Tibial artery (tissue), 4 donors: ENCODE results near the gene VOPP1.

Experiments used
- DNase-seq, 2 donors: peaks; one replicate each; pipeline ENCODE4 v3.0.0-alpha.2; 2019
- H3K27ac ChIP-seq, 2 donors: fragments of 200-600 bp; sonication (generic) in 1 of 2; 1 replicate in 1 of 2; 2 replicates in 1 of 2; pipeline ENCODE4 v1.5.1; 2018 to 2019; ENCODE audit warnings: mild to moderate bottlenecking in 1 of 2
- H3K27me3 ChIP-seq, 2 donors: fragments of 200-600 bp; sonication (generic) in 1 of 2; one replicate each; pipeline versions ENCODE4 v1.5.1 to v1.6.0; 2016 to 2019
- H3K36me3 ChIP-seq, 3 donors: fragments of 200-600 bp; sonication (generic) in 2 of 3; one replicate each; pipeline ENCODE4 v1.5.1; 2016 to 2019; ENCODE audit warnings: mild to moderate bottlenecking in 2 of 3
- H3K4me1 ChIP-seq, 4 donors: fragments of 200-600 bp; sonication (generic) in 2 of 4; 1 replicate in 3 of 4; 2 replicates in 1 of 4; pipeline ENCODE4 v1.5.1; 2016 to 2019
- H3K4me3 ChIP-seq, 2 donors: fragments of 200-600 bp; sonication (generic) in 1 of 2; 1 replicate in 1 of 2; 2 replicates in 1 of 2; pipeline ENCODE4 v1.5.1; 2018 to 2019; ENCODE audit warnings: mild to moderate bottlenecking in 2 of 2
- H3K9me3 ChIP-seq, 3 donors: fragments of 200-600 bp; sonication (generic) in 1 of 3; one replicate each; pipeline ENCODE4 v1.5.1; 2016 to 2019
- intact Hi-C: fragments of 100-400 bp; cut with DNase I; formaldehyde crosslinking; loops from one replicate; pipeline ENCODE4 v1.15.0; 2023; ENCODE audit warnings: low total_unique reads
- TF ChIP-seq, protein P1 (sequence below), 2 experiments: fragments of 200-600 bp in 1 of 2; fragments of 450-650 bp in 1 of 2; IDR thresholded peaks; one replicate each; pipeline ENCODE4 v1.5.1; 2017 to 2019; ENCODE audit warnings: antibody characterized with exemption in 2 of 2, mild to moderate bottlenecking in 1 of 2, moderate library complexity in 1 of 2

Gene VOPP1

DNA sequence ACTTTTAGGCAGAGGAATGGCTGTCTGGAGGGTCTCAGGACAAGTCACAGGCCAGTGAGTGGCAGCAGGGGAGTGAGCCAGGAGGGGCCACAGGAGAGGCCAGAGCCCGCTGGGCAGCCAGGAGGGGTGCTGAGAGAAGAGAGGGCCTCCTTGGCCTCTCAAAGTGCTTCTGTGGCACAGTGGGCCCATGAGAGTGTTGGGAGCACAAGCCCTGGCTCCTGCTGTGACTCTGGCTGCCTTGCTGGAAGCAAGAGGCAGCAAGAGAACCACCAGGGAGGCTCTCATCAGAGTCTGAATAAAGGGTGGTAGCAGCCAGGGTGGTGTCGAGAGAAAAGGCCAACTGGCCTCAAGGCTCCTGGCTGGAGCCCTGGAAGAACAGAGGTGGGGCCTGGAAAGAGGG lies 91.1 kb downstream of the VOPP1 start:
- Histone ChIP-seq H3K4me3 (no peak overlapping the region), H3K4me1 (no peaks in the 10 kb centered on the region), H3K36me3 (peaks cover 0 to 15% (median 11%) of the 10 kb centered on the region in 3 donors), H3K27ac (no peak overlapping the region), H3K9me3 (no peaks in the 10 kb centered on the region), H3K27me3 (no peaks in the 10 kb centered on the region)
- intact Hi-C loops: no loop called here
- TF ChIP-seq, protein P1, sequence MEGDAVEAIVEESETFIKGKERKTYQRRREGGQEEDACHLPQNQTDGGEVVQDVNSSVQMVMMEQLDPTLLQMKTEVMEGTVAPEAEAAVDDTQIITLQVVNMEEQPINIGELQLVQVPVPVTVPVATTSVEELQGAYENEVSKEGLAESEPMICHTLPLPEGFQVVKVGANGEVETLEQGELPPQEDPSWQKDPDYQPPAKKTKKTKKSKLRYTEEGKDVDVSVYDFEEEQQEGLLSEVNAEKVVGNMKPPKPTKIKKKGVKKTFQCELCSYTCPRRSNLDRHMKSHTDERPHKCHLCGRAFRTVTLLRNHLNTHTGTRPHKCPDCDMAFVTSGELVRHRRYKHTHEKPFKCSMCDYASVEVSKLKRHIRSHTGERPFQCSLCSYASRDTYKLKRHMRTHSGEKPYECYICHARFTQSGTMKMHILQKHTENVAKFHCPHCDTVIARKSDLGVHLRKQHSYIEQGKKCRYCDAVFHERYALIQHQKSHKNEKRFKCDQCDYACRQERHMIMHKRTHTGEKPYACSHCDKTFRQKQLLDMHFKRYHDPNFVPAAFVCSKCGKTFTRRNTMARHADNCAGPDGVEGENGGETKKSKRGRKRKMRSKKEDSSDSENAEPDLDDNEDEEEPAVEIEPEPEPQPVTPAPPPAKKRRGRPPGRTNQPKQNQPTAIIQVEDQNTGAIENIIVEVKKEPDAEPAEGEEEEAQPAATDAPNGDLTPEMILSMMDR (IDR thresholded peaks at IDR 0.05): no peak
- no peak for DNase-seq

DNA sequence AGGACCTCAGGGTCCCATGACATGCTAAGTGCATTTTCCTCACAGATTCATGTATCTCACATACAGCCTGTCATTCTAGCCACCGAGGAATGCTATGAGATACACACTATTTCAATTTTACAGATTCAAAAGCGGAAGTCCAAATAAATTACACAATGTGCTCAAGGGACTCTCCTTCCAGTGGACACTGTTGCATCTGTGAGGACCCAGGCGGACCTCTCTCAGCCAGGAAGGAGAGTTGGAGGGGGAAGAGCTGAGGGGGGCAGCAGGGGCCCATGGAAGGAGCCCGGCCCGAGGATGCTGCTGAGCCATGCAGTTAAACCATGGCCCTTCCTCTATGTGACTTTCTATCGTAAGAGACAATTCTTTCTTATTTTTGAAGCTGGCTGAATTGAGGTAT lies 93.6 kb downstream of the VOPP1 start:
- intact Hi-C loops: no loop called here
- TF ChIP-seq, protein P1 (IDR thresholded peaks at IDR 0.05): no peak
- Histone ChIP-seq H3K4me3 (no peak overlapping the region), H3K9me3 (no peaks in the 10 kb centered on the region), H3K4me1 (no peaks in the 10 kb centered on the region), H3K36me3 (peaks cover 0 to 21% (median 6%) of the 10 kb centered on the region in 3 donors), H3K27me3 (no peaks in the 10 kb centered on the region), H3K27ac (no peak overlapping the region)
- DNase-seq: no peak

DNA sequence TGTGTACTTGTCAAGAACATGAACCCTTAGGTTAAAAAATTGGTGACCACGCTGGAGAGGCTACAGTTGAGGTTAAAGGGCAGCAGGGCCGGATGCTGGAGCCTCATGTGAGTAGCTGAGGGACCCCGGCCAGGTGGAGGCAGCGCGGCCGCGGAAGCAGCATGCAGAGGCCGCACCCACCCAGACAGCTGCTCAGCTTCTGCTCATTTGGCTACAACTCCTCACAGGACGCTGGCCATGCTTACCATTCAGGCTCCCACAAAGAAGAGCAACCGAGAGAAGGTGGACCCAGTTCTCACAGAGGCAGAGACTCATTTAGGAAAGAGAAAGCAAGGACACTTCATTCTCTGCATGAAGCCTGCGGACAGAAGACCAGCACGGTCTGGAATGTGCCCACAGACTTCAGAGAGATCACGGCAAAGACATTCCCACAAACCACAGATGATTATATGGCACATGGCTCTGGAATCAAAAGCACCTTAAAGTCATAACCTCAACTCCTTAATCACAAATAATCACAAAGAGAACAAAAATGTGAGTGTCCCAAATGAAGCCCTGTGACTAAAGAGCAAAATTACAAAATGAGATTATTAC lies 94.4 kb downstream of the VOPP1 start:
- Histone ChIP-seq H3K36me3 (peaks cover 6 to 27% (median 11%) of the 10 kb centered on the region in 3 donors), H3K4me1 (no peaks in the 10 kb centered on the region), H3K4me3 (no peak overlapping the region), H3K27me3 (no peaks in the 10 kb centered on the region), H3K9me3 (no peaks in the 10 kb centered on the region), H3K27ac (no peak overlapping the region)
- intact Hi-C loops: no loop called here
- no peak for DNase-seq
- TF ChIP-seq, protein P1 (IDR thresholded peaks at IDR 0.05): no peak

DNA sequence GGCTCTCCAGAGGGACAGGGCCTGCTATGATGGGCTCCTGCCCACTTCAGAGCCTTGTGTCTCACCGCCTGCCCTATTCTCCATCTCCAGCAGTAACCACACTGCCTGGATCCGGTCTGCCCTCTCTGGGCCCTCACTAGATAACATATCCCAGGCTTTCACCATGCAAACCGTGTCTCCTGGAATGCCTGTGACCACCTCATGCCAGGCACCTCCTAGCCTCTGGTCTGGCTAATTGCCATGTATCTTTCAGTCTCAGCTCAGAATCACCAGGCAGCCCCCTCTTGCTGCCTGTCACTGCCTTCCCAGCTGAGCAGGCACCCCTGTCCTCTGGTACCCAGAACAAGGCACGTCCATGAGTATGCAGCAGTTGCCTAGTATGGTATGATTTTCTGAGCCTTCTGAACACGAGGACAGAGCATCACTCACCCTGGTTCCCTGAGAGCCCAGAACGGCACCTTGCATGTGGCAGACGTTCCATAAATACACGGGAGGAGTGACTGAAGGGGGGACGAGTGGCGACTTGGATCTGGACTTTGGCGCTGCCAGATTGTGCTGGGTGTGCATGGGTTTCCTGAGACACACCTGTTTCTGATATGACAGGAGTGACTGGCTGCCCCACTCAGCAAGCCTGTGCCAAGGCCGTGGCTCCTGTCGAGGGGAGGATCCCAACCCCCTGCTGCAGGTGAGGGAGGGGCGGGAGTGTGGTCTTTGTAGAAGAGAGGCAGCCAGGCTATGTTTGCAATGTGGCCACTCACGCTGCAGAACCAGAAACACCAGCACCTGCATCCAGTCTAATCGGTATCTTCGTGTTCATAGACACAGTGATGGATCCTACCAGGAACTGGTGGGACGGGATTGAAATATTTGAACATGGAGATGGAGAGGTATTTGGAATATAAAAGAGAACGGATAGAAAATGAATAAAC lies 95.2 kb downstream of the VOPP1 start:
- H3K27ac ChIP-seq: no peak overlapping the region
- peaks cover 7 to 28% (median 12%) of the 10 kb centered on the region in 3 donors for H3K36me3 ChIP-seq
- intact Hi-C loops: no loop called here
- no peaks in the 10 kb centered on the region for H3K27me3 ChIP-seq
- H3K4me1 ChIP-seq: no peaks in the 10 kb centered on the region
- TF ChIP-seq, protein P1 (IDR thresholded peaks at IDR 0.05): no peak
- no peaks in the 10 kb centered on the region for H3K9me3 ChIP-seq
- no peak overlapping the region for H3K4me3 ChIP-seq
- DNase-seq: no peak

DNA sequence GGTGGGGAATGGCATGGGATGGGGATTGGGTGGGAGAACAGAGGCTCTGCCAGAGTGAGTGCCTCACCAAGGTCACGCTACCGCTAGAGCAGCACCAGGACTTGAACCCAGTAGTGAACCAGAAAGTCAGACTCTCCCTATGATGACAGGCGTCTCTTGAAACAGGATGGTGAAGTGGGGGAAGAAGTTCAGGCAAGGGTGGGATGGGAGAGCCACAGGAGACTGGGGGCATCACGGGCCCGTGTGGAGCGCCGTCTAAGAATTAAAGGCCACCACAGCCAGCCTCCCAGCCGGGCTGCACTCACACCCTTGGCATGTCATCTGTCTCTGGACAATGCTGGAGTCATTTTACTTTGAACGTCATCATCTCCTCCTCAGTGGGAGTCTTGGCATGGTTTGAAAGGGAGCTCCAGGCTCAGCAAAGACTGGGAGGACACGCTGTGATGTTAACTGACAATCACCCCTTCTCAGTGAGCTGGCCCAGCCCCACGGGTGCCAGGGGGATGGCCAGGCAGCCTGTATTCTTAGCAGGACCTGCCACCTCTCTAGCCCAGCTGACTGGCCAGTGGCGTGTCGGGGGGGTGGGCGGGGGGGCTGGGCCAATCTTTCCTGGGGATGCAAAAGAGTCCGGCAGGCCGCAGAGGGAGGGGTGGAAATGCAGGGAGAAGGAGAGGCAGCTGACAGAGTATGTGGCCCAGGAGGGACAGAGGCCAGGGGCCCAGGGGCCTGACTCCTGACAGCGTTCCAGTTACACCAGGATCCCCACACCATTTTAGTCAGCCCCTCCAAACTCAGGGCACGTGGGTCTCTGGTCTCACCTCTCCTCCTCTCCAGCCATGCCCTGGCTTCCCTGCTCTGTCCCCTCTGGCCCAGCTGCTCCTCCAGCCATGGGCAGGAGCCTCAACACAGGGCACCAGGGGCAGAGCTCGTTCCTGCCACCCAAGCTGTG lies 96.2 kb downstream of the VOPP1 start:
- H3K36me3 ChIP-seq: peaks cover 7 to 31% (median 12%) of the 10 kb centered on the region in 3 donors
- H3K27ac ChIP-seq: no peak overlapping the region
- no peak for DNase-seq
- no peak overlapping the region for H3K4me3 ChIP-seq
- no peaks in the 10 kb centered on the region for H3K4me1 ChIP-seq
- TF ChIP-seq, protein P1 (IDR thresholded peaks at IDR 0.05): no peak
- no peaks in the 10 kb centered on the region for H3K9me3 ChIP-seq
- intact Hi-C loops: no loop called here
- no peaks in the 10 kb centered on the region for H3K27me3 ChIP-seq
